Epithelial cell of proximal tubule (primary cell): ENCODE measurements around the gene NKAIN4. TPM values are rescaled to one million over a fixed set of nuclear protein-coding genes. Genes with fewer than 3 reads are reported as not detected.

Experiments used
- DNase-seq: peaks from one replicate; pipeline ENCODE4 v3.0.0-alpha.2; 2011; ENCODE audit warnings: low read depth
- H3K4me3 ChIP-seq: 2 replicates; pipeline ENCODE4 v1.5.1; 2011; ENCODE audit warnings: low read depth, mild to moderate bottlenecking, low read length
- total RNA-seq: library from RNA; depleted of rRNA; stranded (reverse); fragments of >200 nt; gene quantifications from 2 replicates; pipeline ENCODE4 v1.2.3, GENCODE V29; 2015
- TF ChIP-seq, protein P1 (sequence below): conservative IDR thresholded peaks from 2 replicates; pipeline ENCODE4 v1.5.1; 2012; ENCODE audit warnings: low read depth, mild to moderate bottlenecking, low read length

The NKAIN4 gene
- total RNA-seq, 1 donor from 2014 or later, result 4.0 TPM

DNA sequence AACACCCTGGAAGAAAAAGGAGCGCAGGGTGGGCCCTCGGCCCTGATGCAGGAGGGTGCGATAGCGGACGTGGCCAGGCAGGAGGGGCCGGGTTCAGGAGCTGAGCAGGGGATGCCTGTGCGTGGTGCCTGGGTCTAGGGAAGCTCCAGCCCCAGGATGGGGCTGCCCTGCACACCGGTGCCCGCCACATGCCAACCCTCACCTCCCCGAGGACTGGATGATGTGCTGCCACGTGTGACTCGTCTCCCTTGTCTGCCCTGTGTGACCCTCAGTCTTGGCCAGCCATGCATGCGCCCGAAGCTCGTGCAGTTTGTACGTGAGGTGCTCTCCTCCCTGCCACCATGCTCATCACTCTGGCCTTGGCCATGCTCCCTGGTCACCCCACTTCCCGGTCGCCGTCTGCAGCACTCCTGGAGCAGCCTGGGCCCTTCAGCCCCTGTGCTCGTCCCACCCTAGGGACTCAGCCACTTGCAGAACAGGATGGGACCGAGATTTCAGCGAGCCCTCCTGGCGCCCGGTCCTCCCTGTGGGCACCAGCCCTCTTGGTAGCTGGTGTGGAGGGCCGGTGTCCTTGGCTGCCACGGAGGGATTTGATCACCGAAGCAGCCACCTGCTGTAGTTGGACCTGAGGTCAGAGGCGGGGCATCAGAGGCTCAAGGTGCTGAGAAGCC is 34.5 kb upstream of the NKAIN4 start:
- no peak for DNase-seq
- TF ChIP-seq, protein P1, sequence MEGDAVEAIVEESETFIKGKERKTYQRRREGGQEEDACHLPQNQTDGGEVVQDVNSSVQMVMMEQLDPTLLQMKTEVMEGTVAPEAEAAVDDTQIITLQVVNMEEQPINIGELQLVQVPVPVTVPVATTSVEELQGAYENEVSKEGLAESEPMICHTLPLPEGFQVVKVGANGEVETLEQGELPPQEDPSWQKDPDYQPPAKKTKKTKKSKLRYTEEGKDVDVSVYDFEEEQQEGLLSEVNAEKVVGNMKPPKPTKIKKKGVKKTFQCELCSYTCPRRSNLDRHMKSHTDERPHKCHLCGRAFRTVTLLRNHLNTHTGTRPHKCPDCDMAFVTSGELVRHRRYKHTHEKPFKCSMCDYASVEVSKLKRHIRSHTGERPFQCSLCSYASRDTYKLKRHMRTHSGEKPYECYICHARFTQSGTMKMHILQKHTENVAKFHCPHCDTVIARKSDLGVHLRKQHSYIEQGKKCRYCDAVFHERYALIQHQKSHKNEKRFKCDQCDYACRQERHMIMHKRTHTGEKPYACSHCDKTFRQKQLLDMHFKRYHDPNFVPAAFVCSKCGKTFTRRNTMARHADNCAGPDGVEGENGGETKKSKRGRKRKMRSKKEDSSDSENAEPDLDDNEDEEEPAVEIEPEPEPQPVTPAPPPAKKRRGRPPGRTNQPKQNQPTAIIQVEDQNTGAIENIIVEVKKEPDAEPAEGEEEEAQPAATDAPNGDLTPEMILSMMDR, result no peak
- no peak overlapping the region for H3K4me3 ChIP-seq

DNA sequence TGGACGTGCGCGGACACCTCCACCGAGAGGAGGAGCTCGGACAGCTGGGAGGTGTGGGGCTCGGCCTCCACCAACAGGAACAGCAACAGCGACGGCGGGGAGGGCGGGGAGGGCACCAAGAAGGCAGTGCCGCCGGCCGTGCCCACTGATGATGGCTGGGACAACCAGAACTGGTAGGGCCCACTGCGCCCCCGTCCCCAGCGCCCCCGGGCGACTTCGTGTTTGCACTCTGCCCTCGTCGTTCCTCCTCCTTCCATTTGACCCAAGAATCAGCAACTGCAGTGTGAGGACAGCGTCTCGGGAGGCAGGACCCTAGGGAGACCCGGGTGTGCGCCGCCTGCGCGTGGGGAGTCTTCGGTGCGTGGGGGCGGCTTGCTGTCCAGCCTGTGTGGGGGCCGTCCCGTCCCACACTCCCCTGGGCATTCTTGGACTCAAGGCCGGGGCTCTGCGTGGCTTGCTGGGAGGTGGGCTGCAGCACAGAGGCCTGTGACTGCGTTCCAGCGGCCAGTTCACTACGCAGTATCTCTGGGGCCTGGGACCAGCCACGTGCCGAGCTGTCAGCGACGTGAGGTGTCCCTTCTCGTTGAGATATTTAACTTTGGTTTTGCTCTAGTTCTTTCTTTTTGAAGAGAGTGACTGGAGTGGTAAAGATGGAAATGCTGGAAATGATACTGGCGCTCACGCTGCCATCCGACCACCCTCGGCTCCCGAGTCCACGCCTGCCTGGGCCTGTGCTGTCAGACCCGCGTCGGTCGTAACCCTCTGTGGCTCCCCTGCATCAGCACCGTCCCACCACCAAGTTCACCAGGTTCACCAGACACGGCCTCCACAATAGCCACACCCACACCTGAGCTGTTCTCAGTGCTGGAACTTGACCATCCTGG is 33.7 kb upstream of the NKAIN4 start:
- DNase-seq, result no peak
- TF ChIP-seq, protein P1, result no peak
- no peak overlapping the region for H3K4me3 ChIP-seq

DNA sequence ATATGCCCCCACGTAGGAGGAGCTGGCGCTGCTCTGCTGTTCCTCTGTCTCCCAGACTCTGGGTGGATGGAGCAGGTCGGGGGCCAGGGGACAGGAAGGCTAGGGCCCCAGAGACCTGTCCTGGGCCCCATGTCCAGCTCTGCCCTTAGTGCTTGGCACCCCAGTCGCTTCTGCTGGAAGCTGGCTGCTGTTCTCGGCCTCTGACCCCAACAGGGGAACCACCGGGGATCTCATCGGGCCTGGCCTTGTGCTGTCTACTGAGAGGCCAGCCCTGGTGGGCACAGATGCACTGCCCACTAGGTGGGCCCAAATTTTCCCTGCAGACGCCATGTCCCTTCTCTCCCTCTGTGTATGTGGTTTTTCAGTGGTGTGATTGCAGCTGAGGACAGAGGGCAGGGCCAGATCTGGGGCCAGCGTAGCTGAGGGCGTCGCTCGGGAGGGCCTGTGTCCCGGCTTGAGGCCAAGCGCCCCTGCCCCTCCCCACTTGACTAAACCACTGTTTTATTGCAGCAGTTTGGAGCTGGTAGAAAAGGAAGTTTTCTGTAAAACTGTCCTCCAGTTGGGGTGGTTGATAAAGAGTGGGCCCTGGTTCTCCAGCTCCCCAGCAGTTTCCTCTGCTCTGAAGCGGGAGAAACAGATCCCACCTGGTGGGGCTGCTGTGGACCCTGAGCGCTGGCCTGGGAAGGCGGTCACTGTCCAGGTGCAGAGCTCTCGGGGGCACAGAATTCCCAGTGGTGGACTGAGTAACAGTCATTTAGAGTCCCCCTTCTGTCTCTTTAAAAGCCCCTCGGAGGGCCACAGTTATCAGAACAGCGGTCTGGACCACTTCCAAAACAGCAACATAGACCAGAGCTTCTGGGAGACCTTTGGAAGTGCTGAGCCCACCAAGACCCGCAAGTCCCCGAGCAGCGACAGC is 32.8 kb upstream of the NKAIN4 start:
- no peak for DNase-seq
- TF ChIP-seq, protein P1, result no peak
- no peak overlapping the region for H3K4me3 ChIP-seq

DNA sequence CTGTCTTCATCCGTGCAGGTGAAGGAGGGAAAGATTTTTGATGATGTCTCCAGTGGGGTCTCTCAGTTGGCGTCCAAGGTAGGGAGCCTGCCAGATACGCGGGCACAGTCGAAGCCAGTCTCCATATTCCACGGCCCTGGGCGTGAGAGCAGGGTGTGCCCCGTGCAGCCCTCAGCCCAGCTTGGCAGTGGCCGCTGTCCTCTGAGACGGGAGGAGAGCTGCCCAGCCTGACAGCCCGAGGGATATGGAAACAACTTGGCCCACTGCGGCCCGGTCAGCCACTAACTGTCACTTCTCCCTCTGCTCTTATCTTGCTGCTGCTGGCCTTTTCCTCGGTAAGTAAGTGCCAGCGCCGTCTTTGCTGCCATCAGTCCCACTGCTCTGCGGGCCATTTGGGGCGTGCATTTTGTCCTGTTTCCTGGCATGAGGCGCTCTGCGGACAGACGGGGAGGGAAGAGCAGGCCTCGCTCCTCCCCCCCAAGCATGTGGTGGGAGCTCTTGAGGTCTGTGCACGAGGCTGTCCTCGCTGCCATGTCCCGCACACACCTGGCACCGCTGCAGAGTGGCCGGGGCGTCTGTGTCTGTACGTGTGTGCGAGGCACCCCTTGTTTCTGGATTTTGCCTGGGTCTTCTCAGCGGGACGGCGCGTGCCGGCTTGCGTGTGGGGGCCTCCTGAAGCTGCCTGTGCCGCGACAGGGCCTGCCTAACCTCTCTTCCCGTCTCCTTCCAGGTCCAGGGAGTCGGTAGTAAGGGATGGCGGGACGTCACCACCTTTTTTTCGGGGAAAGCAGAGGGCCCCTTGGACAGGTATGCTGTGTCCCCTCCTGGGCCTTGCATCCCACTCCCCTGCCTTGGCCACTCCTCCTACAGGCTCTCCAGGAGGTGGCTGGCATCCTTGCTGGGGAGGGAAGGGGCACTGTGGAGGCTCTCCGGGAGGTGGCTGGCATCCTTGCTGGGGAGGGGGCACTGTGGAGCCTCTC is 31.7 kb upstream of the NKAIN4 start:
- TF ChIP-seq, protein P1, result no peak
- DNase-seq, result no peak
- no peak overlapping the region for H3K4me3 ChIP-seq

DNA sequence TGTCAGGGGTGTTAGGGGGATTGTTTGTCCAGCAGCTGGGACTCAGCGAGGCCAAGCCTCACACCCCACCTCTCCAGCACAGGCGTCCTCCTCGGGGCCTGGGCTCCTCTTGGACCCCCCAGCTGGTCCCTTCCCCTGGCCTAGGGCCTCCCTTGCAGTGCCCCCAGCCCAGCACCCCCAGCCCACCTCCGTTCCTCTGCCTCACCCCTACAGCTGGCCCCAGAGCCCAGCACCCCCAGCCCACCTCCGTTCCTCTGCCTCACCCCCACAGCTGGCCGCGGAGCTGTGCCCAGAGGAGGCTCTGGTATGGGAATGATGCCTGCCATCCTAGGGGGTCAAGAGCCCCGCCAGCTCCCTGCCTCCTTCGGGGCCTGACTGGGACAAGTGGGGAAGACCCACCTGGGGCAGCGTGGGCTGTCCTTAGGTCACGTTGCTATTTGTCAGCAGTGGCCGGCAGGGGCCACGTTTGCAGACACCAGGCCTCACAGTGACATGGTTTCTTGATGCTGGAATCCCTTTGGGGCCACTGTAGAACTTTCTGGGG is 30.8 kb upstream of the NKAIN4 start:
- no peak for DNase-seq
- TF ChIP-seq, protein P1, result no peak
- no peak overlapping the region for H3K4me3 ChIP-seq
